ENCODE results near the gene SORT1.
"Not testable (repeated sequence)": the region's sequence is repeated elsewhere in the genome, so short reads cannot be mapped to it uniquely, and the experiment has no call there.

SORT1 gene

GRCh38 chr1:109398343-109399225, 866 bp upstream of the SORT1 start:
- H3K36me3 ChIP-seq (ENCODE audit: control insufficient read depth, insufficient read depth, low read length) = peaks cover 10% of the 10 kb centered on the region
- H3K4me3 ChIP-seq (ENCODE audit: insufficient read depth, low read depth, low read length, poor library complexity, severe bottlenecking) = no peak overlapping the region
- DNase-seq = no peak
- H3K27ac ChIP-seq (ENCODE audit: insufficient read depth, low read length, poor library complexity, severe bottlenecking) = no peak overlapping the region
- no peaks in the 10 kb centered on the region for H3K9me3 ChIP-seq (ENCODE audit: control insufficient read depth, low read length)
- H3K27me3 ChIP-seq (replicated peaks; ENCODE audit: control insufficient read depth, insufficient read depth, low read length, poor library complexity, severe bottlenecking) = peaks cover 14% of the 10 kb centered on the region
- H3K4me1 ChIP-seq (ENCODE audit: control insufficient read depth, insufficient read depth, low read length, poor library complexity, severe bottlenecking) = peaks cover 11% of the 10 kb centered on the region

- Histone ChIP-seq H3K4me3 (ENCODE audit: insufficient read depth, low read depth, low read length, poor library complexity, severe bottlenecking) (no peak overlapping the region), H3K27me3 (replicated peaks; ENCODE audit: control insufficient read depth, insufficient read depth, low read length, poor library complexity, severe bottlenecking) (peaks cover 14% of the 10 kb centered on the region), H3K9me3 (ENCODE audit: control insufficient read depth, low read length) (no peaks in the 10 kb centered on the region), H3K36me3 (ENCODE audit: control insufficient read depth, insufficient read depth, low read length) (peaks cover 3% of the 10 kb centered on the region), H3K27ac (ENCODE audit: insufficient read depth, low read length, poor library complexity, severe bottlenecking) (no peak overlapping the region), H3K4me1 (ENCODE audit: control insufficient read depth, insufficient read depth, low read length, poor library complexity, severe bottlenecking) (peaks cover 11% of the 10 kb centered on the region)
- DNase-seq = no peak
Observed at GRCh38 chr1:109396871-109397580, 692 bp downstream of the SORT1 start.

- Histone ChIP-seq H3K4me1 (ENCODE audit: control insufficient read depth, insufficient read depth, low read length, poor library complexity, severe bottlenecking) (peaks cover 11% of the 10 kb centered on the region), H3K36me3 (ENCODE audit: control insufficient read depth, insufficient read depth, low read length) (no peaks in the 10 kb centered on the region), H3K27ac (ENCODE audit: insufficient read depth, low read length, poor library complexity, severe bottlenecking) (no peak overlapping the region), H3K9me3 (ENCODE audit: control insufficient read depth, low read length) (no peaks in the 10 kb centered on the region), H3K27me3 (replicated peaks; ENCODE audit: control insufficient read depth, insufficient read depth, low read length, poor library complexity, severe bottlenecking) (peaks cover 14% of the 10 kb centered on the region), H3K4me3 (ENCODE audit: insufficient read depth, low read depth, low read length, poor library complexity, severe bottlenecking) (no peak overlapping the region)
- DNase-seq = no peak
Observed at GRCh38 chr1:109396513-109396839, 1.2 kb downstream of the SORT1 start.

GRCh38 chr1:109395602-109396512, 1.9 kb downstream of the SORT1 start:
- H3K4me1 ChIP-seq (ENCODE audit: control insufficient read depth, insufficient read depth, low read length, poor library complexity, severe bottlenecking) = peaks cover 11% of the 10 kb centered on the region
- peaks cover 14% of the 10 kb centered on the region for H3K27me3 ChIP-seq (replicated peaks; ENCODE audit: control insufficient read depth, insufficient read depth, low read length, poor library complexity, severe bottlenecking)
- H3K9me3 ChIP-seq (ENCODE audit: control insufficient read depth, low read length) = no peaks in the 10 kb centered on the region
- H3K36me3 ChIP-seq (ENCODE audit: control insufficient read depth, insufficient read depth, low read length) = no peaks in the 10 kb centered on the region
- no peak for DNase-seq
- H3K27ac ChIP-seq (ENCODE audit: insufficient read depth, low read length, poor library complexity, severe bottlenecking) = no peak overlapping the region
- H3K4me3 ChIP-seq (ENCODE audit: insufficient read depth, low read depth, low read length, poor library complexity, severe bottlenecking) = no peak overlapping the region

- H3K9me3 ChIP-seq (ENCODE audit: control insufficient read depth, low read length); H3K4me3 ChIP-seq (ENCODE audit: insufficient read depth, low read depth, low read length, poor library complexity, severe bottlenecking); DNase-seq; H3K36me3 ChIP-seq (ENCODE audit: control insufficient read depth, insufficient read depth, low read length); H3K27ac ChIP-seq (ENCODE audit: insufficient read depth, low read length, poor library complexity, severe bottlenecking): not testable (repeated sequence)
- peaks cover 14% of the 10 kb centered on the region for H3K27me3 ChIP-seq (replicated peaks; ENCODE audit: control insufficient read depth, insufficient read depth, low read length, poor library complexity, severe bottlenecking)
- peaks cover 11% of the 10 kb centered on the region for H3K4me1 ChIP-seq (ENCODE audit: control insufficient read depth, insufficient read depth, low read length, poor library complexity, severe bottlenecking)
Observed at GRCh38 chr1:109395282-109395599, 2.5 kb downstream of the SORT1 start.

- H3K36me3 ChIP-seq (ENCODE audit: control insufficient read depth, insufficient read depth, low read length) = no peaks in the 10 kb centered on the region
- H3K27ac ChIP-seq (ENCODE audit: insufficient read depth, low read length, poor library complexity, severe bottlenecking) = no peak overlapping the region
- no peak for DNase-seq
- no peaks in the 10 kb centered on the region for H3K9me3 ChIP-seq (ENCODE audit: control insufficient read depth, low read length)
- peaks cover 14% of the 10 kb centered on the region for H3K27me3 ChIP-seq (replicated peaks; ENCODE audit: control insufficient read depth, insufficient read depth, low read length, poor library complexity, severe bottlenecking)
- H3K4me3 ChIP-seq (ENCODE audit: insufficient read depth, low read depth, low read length, poor library complexity, severe bottlenecking) = no peak overlapping the region
- peaks cover 11% of the 10 kb centered on the region for H3K4me1 ChIP-seq (ENCODE audit: control insufficient read depth, insufficient read depth, low read length, poor library complexity, severe bottlenecking)
Observed at GRCh38 chr1:109394591-109395281, 3.0 kb downstream of the SORT1 start.

- no peaks in the 10 kb centered on the region for H3K9me3 ChIP-seq (ENCODE audit: control insufficient read depth, low read length)
- H3K4me3 ChIP-seq (ENCODE audit: insufficient read depth, low read depth, low read length, poor library complexity, severe bottlenecking) = no peak overlapping the region
- DNase-seq = no peak
- no peaks in the 10 kb centered on the region for H3K36me3 ChIP-seq (ENCODE audit: control insufficient read depth, insufficient read depth, low read length)
- peaks cover 14% of the 10 kb centered on the region for H3K27me3 ChIP-seq (replicated peaks; ENCODE audit: control insufficient read depth, insufficient read depth, low read length, poor library complexity, severe bottlenecking)
- peaks cover 11% of the 10 kb centered on the region for H3K4me1 ChIP-seq (ENCODE audit: control insufficient read depth, insufficient read depth, low read length, poor library complexity, severe bottlenecking)
- H3K27ac ChIP-seq (ENCODE audit: insufficient read depth, low read length, poor library complexity, severe bottlenecking) = no peak overlapping the region
Observed at GRCh38 chr1:109393617-109394233, 4.0 kb downstream of the SORT1 start.

GRCh38 chr1:109392788-109393616, 4.7 kb downstream of the SORT1 start:
- Histone ChIP-seq H3K27me3 (replicated peaks; ENCODE audit: control insufficient read depth, insufficient read depth, low read length, poor library complexity, severe bottlenecking) (peaks cover 14% of the 10 kb centered on the region), H3K4me1 (ENCODE audit: control insufficient read depth, insufficient read depth, low read length, poor library complexity, severe bottlenecking) (peaks cover 6% of the 10 kb centered on the region), H3K4me3 (ENCODE audit: insufficient read depth, low read depth, low read length, poor library complexity, severe bottlenecking) (no peak overlapping the region), H3K9me3 (ENCODE audit: control insufficient read depth, low read length) (no peaks in the 10 kb centered on the region), H3K27ac (ENCODE audit: insufficient read depth, low read length, poor library complexity, severe bottlenecking) (no peak overlapping the region), H3K36me3 (ENCODE audit: control insufficient read depth, insufficient read depth, low read length) (no peaks in the 10 kb centered on the region)
- no peak for DNase-seq
